GM12878 (cell line): ENCODE data around the gene WDR11. TPM values are rescaled to one million over a fixed set of nuclear protein-coding genes. Genes with fewer than 3 reads are reported as not detected.

Experiments used
- ATAC-seq: fragments of 200-7000 bp; cut with Tn5 transposase; 3 replicates; pipeline ENCODE4 v1.9.1; 2020; ENCODE audit warnings: mild to moderate bottlenecking, moderate library complexity
- BruUV-seq: library from RNA; stranded (reverse); fragments of 400-500 nt; replicated peaks from 2 replicates; lab custom pipeline; 2021; lab: Mats Ljungman, UMichigan
- CTCF ChIA-PET: fragments of 300-600 bp; sonication (Branson Sonifier 250); formaldehyde crosslinking; extraction: SDS; loops from one replicate; lab custom pipeline; 2021; ENCODE audit warnings: inconsistent platforms; lab: Yijun Ruan, JAX
- POLR2A ChIA-PET: fragments of 350-600 bp; formaldehyde crosslinking; extraction: SDS; loops from one replicate; lab custom pipeline; 2021; ENCODE audit warnings: inconsistent platforms; lab: Charles Lee
- RAD21 ChIA-PET: fragments of 300-600 bp; sonication (Branson Sonifier 250); formaldehyde crosslinking; loops from one replicate; lab custom pipeline; 2023; ENCODE audit warnings: antibody characterized with exemption; ENCODE audit not compliant: unreplicated experiment; lab: Charles Lee
- SMC1A ChIA-PET: fragments of 300-600 bp; sonication (Branson Sonifier 250); formaldehyde crosslinking; loops from one replicate; lab custom pipeline; 2023; ENCODE audit not compliant: unreplicated experiment, uncharacterized antibody; lab: Charles Lee
- DNase-seq: peaks from one replicate; pipeline ENCODE4 v3.0.0-alpha.2; 2011; ENCODE audit warnings: low read depth, low spot score
- FAIRE-seq: peaks from 3 replicates; lab custom pipeline; 2011; peaks lifted over from hg19 to GRCh38; lab: Jason Lieb, UNC
- H2AFZ ChIP-seq: 2 replicates; pipeline ENCODE4 v1.6.0; 2011; ENCODE audit warnings: low read depth, low read length, control low read depth; ENCODE audit not compliant: control insufficient read depth
- H3K27ac ChIP-seq: 2 replicates; pipeline ENCODE4 v1.5.1; 2011; ENCODE audit warnings: control low read depth; ENCODE audit not compliant: control insufficient read depth, insufficient read depth
- H3K27me3 ChIP-seq, 2 experiments: replicated peaks in 1 of 2; 2 replicates each; pipeline versions ENCODE4 v1.6.0 to v1.6.1; 2011; ENCODE audit warnings: low read length in 1 of 2; ENCODE audit not compliant: control insufficient read depth in 2 of 2, insufficient read depth in 2 of 2
- H3K36me3 ChIP-seq, 2 experiments: 2 replicates each; pipeline ENCODE4 v1.5.1; 2011; ENCODE audit warnings: low read length in 1 of 2; ENCODE audit not compliant: control insufficient read depth in 2 of 2, insufficient read depth in 2 of 2
- H3K4me1 ChIP-seq: 2 replicates; pipeline ENCODE4 v1.6.1; 2011; ENCODE audit warnings: mild to moderate bottlenecking, low read length, moderate library complexity, mixed read lengths; ENCODE audit not compliant: control insufficient read depth, insufficient read depth
- H3K4me2 ChIP-seq: 2 replicates; pipeline ENCODE4 v1.6.0; 2011; ENCODE audit warnings: control low read depth; ENCODE audit not compliant: control insufficient read depth, insufficient read depth
- H3K4me3 ChIP-seq: fragments of 200-600 bp; sonication (generic); 2 replicates; pipeline ENCODE4 v1.5.1; 2016
- H3K79me2 ChIP-seq: 2 replicates; pipeline ENCODE4 v1.6.0; 2011; ENCODE audit warnings: low read length; ENCODE audit not compliant: control insufficient read depth, insufficient read depth
- H3K9ac ChIP-seq: 2 replicates; pipeline ENCODE4 v1.8.0; 2011; ENCODE audit warnings: low read length, control low read depth, mixed read lengths; ENCODE audit not compliant: control insufficient read depth, insufficient read depth
- H3K9me3 ChIP-seq: replicated peaks from 3 replicates; pipeline ENCODE4 v1.5.1; 2011; ENCODE audit warnings: mild to moderate bottlenecking, low read length; ENCODE audit not compliant: control insufficient read depth, insufficient read depth
- H4K20me1 ChIP-seq: 2 replicates; pipeline ENCODE4 v1.6.0; 2011; ENCODE audit not compliant: control insufficient read depth, insufficient read depth
- CHD4 ChIP-seq: fragments of 200-600 bp; sonication (generic); IDR thresholded peaks from 2 replicates; pipeline ENCODE4 v1.6.1; 2016; ENCODE audit warnings: mild to moderate bottlenecking
- CREM ChIP-seq: IDR thresholded peaks from 2 replicates; pipeline ENCODE4 v1.6.1; 2014; ENCODE audit warnings: antibody characterized with exemption, low read depth
- DPF2 ChIP-seq: fragments of 450-650 bp; IDR thresholded peaks from 2 replicates; pipeline ENCODE4 v1.6.1; 2017; ENCODE audit warnings: mild to moderate bottlenecking
- ELK1 ChIP-seq: IDR thresholded peaks from 2 replicates; pipeline ENCODE4 v1.6.1; 2012; ENCODE audit warnings: low read depth, low read length, improper control_type of control experiment
- GABPA ChIP-seq: IDR thresholded peaks from 2 replicates; pipeline ENCODE4 v1.6.1; 2014; ENCODE audit warnings: antibody characterized with exemption, low read depth, mild to moderate bottlenecking, inconsistent platforms
- HDGF ChIP-seq: fragments of 450-650 bp; IDR thresholded peaks from 2 replicates; pipeline ENCODE4 v1.6.1; 2016; ENCODE audit warnings: antibody characterized with exemption
- IKZF1 ChIP-seq: fragments of 450-650 bp; conservative IDR thresholded peaks from 2 replicates; pipeline ENCODE4 v1.6.1; 2017; ENCODE audit warnings: antibody characterized with exemption, mild to moderate bottlenecking
- KDM1A ChIP-seq: fragments of 200-600 bp; sonication (generic); IDR thresholded peaks from 2 replicates; pipeline ENCODE4 v1.6.1; 2016; ENCODE audit warnings: borderline replicate concordance
- MYB ChIP-seq: fragments of 150-350 bp; IDR thresholded peaks from 2 replicates; pipeline ENCODE4 v1.6.1; 2014; ENCODE audit warnings: mild to moderate bottlenecking, low read depth, low read length, borderline replicate concordance
- MYC ChIP-seq: IDR thresholded peaks from 2 replicates; pipeline ENCODE4 v1.6.1; 2011; ENCODE audit warnings: mild to moderate bottlenecking, low read length, moderate library complexity, inconsistent platforms; ENCODE audit not compliant: insufficient read depth, insufficient replicate concordance, insufficient read length, severe bottlenecking
- RUNX3 ChIP-seq: IDR thresholded peaks from 2 replicates; pipeline ENCODE4 v1.6.1; 2012; ENCODE audit warnings: low read length, inconsistent platforms
- SPI1 ChIP-seq: IDR thresholded peaks from 2 replicates; pipeline ENCODE4 v1.6.1; 2011; ENCODE audit warnings: low read depth, mild to moderate bottlenecking, low read length, moderate library complexity, borderline replicate concordance; ENCODE audit not compliant: insufficient read depth
- SUZ12 ChIP-seq: fragments of 200-600 bp; sonication (generic); IDR thresholded peaks from one replicate; pipeline ENCODE4 v1.6.1; 2018; ENCODE audit warnings: antibody characterized with exemption, mild to moderate bottlenecking; ENCODE audit not compliant: unreplicated experiment
- TBL1XR1 ChIP-seq: IDR thresholded peaks from 2 replicates; pipeline ENCODE4 v1.6.1; 2012; ENCODE audit warnings: low read depth, low read length, improper control_type of control experiment
- TCF12 ChIP-seq: IDR thresholded peaks from 2 replicates; pipeline ENCODE4 v1.6.1; 2011; ENCODE audit warnings: low read depth, mild to moderate bottlenecking, low read length
- ZNF384 ChIP-seq: IDR thresholded peaks from 2 replicates; pipeline ENCODE4 v1.6.1; 2012; ENCODE audit warnings: low read depth, mild to moderate bottlenecking, low read length, improper control_type of control experiment, borderline replicate concordance
- WGBS: methylation state at CpG from one replicate; pipeline ENCODE4 v1.1.6; 2016; ENCODE audit warnings: low lambda C conversion rate; ENCODE audit not compliant: insufficient replicate concordance, insufficient coverage; ENCODE audit errors: missing lambda C conversion rate; 5-methylcytosine and 5-hydroxymethylcytosine counted together
- in situ Hi-C: fragments of 300-500 bp; cut with MboI; formaldehyde crosslinking; loops from 9 replicates; pipeline ENCODE4 v1.14.3; 2018; ENCODE audit warnings: mixed read lengths
- intact Hi-C: fragments of 100-400 bp; cut with micrococcal nuclease; formaldehyde crosslinking; loops from one replicate; pipeline ENCODE4 v1.14.2; 2022; ENCODE audit not compliant: unreplicated experiment
- polyA plus RNA-seq, 11 experiments: library from polyadenylated mRNA; depleted of rRNA in 4 of 11; unstranded in 6 of 11; stranded (reverse) in 5 of 11; fragments of >200 nt; fragmentation: Nextera tagmentation in 4 of 11; fragmentation: Illumina TruSeq in 1 of 11; extraction: Ambion mirVana in 4 of 11; extraction: Trizol in 1 of 11; gene quantifications; 1 replicate in 1 of 11; 2 replicates in 10 of 11; pipeline versions ENCODE4 v1.2.1 to v1.2.3, GENCODE V29; 2011 to 2016; ENCODE audit warnings: inconsistent platforms in 2 of 11, missing spikeins in 2 of 11, low read depth in 1 of 11
- total RNA-seq, 4 experiments: library from RNA; depleted of rRNA in 3 of 4; stranded (reverse); fragments of >200 nt in 3 of 4; fragmentation: Illumina TruSeq in 1 of 4; extraction: Trizol in 1 of 4; gene quantifications; 2 replicates each; pipeline versions ENCODE4 v1.2.1 to v1.2.3, GENCODE V29; 2013 to 2021
- TF ChIP-seq, protein P1 (sequence below): fragments of 450-650 bp; IDR thresholded peaks from 2 replicates; pipeline ENCODE4 v1.6.1; 2018; ENCODE audit warnings: mild to moderate bottlenecking, low read depth, moderate library complexity; ENCODE audit not compliant: partially characterized antibody

WDR11 gene
- total and polyA plus RNA-seq, 10 of the 15 experiments (the other 5 are each of a cell fraction or from before 2014, with no cell fraction given): 21.3 to 132 (median 42.6) TPM

GRCh38 chr10:120810298-120810697 is 40.9 kb upstream of the WDR11 start:
- no peak for ATAC-seq
- BruUV-seq: no TSS peak
- in situ Hi-C loops: no loop called here
- ChIA-PET CTCF (no interaction called here), RAD21 (no interaction called here), SMC1A (no interaction called here), POLR2A (no interaction called here)
- H3K4me3 ChIP-seq: no peak overlapping the region
- no peaks in the 10 kb centered on the region; the same call in 2 of the 3 replicates for H3K9me3 ChIP-seq
- intact Hi-C loops: no loop called here
- no peak overlapping the region for H3K27ac ChIP-seq
- TF ChIP-seq DPF2 (no peak), MYC (no peak), IKZF1 (no peak), ZNF384 (no peak), CHD4 (no peak), ELK1 (no peak), SUZ12 (no peak), HDGF (no peak), TCF12 (no peak), RUNX3 (no peak), SPI1 (no peak), MYB (no peak), GABPA (no peak), TBL1XR1 (no peak), CREM (no peak), KDM1A (no peak)
- TF ChIP-seq, protein P1, sequence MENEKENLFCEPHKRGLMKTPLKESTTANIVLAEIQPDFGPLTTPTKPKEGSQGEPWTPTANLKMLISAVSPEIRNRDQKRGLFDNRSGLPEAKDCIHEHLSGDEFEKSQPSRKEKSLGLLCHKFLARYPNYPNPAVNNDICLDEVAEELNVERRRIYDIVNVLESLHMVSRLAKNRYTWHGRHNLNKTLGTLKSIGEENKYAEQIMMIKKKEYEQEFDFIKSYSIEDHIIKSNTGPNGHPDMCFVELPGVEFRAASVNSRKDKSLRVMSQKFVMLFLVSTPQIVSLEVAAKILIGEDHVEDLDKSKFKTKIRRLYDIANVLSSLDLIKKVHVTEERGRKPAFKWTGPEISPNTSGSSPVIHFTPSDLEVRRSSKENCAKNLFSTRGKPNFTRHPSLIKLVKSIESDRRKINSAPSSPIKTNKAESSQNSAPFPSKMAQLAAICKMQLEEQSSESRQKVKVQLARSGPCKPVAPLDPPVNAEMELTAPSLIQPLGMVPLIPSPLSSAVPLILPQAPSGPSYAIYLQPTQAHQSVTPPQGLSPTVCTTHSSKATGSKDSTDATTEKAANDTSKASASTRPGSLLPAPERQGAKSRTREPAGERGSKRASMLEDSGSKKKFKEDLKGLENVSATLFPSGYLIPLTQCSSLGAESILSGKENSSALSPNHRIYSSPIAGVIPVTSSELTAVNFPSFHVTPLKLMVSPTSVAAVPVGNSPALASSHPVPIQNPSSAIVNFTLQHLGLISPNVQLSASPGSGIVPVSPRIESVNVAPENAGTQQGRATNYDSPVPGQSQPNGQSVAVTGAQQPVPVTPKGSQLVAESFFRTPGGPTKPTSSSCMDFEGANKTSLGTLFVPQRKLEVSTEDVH: no peak
- no peak overlapping the region for H2AFZ ChIP-seq
- WGBS: 0% methylated on average over 2 of the region's 2 CpGs
- no peaks in the 10 kb centered on the region for H3K79me2 ChIP-seq
- H3K27me3 ChIP-seq: no peaks in the 10 kb centered on the region; a peak in 1 of 4 replicates
- DNase-seq: no peak
- no peaks in the 10 kb centered on the region for H4K20me1 ChIP-seq
- H3K36me3 ChIP-seq: no peaks in the 10 kb centered on the region
- H3K4me1 ChIP-seq: no peaks in the 10 kb centered on the region
- no peak overlapping the region for H3K9ac ChIP-seq
- no peak overlapping the region for H3K4me2 ChIP-seq
- no peak for FAIRE-seq
